Hepatocyte (in vitro differentiated cells): Measurements from ENCODE around the gene POLD2.

Experiments used
- CTCF ChIP-seq: fragments of 200-600 bp; sonication (generic); IDR thresholded peaks from 2 replicates; pipeline ENCODE4 v1.5.1; 2016; ENCODE audit warnings: antibody characterized with exemption, mild to moderate bottlenecking; ENCODE audit not compliant: poor library complexity
- EZH2phosphoT487 ChIP-seq: fragments of 200-600 bp; sonication (generic); IDR thresholded peaks from one replicate; pipeline ENCODE4 v1.6.1; 2018; ENCODE audit warnings: antibody characterized with exemption, mild to moderate bottlenecking, low read depth, moderate library complexity; ENCODE audit not compliant: unreplicated experiment, severe bottlenecking

- no peak for TF ChIP-seq CTCF
- TF ChIP-seq EZH2phosphoT487: no peak
Measured at GRCh38 chr7:44073664-44074348, 49.5 kb downstream of the POLD2 start.
